Vagina (tissue), 2 donors: ENCODE data around the gene ZNF560. TPM values are rescaled to one million over a fixed set of nuclear protein-coding genes. Genes with fewer than 3 reads are reported as not detected.

Experiments
- DNase-seq, 2 donors: peaks; one replicate each; pipeline ENCODE4 v3.0.0-alpha.2; 2017; ENCODE audit errors: extremely low spot score in 2 of 2
- H3K27ac ChIP-seq: fragments of 200-600 bp; sonication (generic); one replicate; pipeline ENCODE4 v1.5.1; 2019
- H3K27me3 ChIP-seq: fragments of 200-600 bp; sonication (generic); one replicate; pipeline ENCODE4 v1.5.1; 2019
- H3K36me3 ChIP-seq, 2 donors: fragments of 200-600 bp; sonication (generic); one replicate each; pipeline ENCODE4 v1.5.1; 2017 to 2019
- H3K4me1 ChIP-seq: fragments of 200-600 bp; sonication (generic); one replicate; pipeline ENCODE4 v1.5.1; 2019
- H3K4me3 ChIP-seq, 2 donors: fragments of 200-600 bp; sonication (generic); 1 replicate in 1 of 2; 2 replicates in 1 of 2; pipeline ENCODE4 v1.5.1; 2016 to 2019
- H3K9me3 ChIP-seq: fragments of 200-600 bp; sonication (generic); one replicate; pipeline ENCODE4 v1.5.1; 2019
- CTCF ChIP-seq, 3 experiments: fragments of 450-650 bp in 2 of 3; fragments of 200-600 bp in 1 of 3; sonication (generic) in 1 of 3; IDR thresholded peaks; one replicate each; pipeline ENCODE4 v1.5.1; 2017 to 2019; ENCODE audit warnings: antibody characterized with exemption in 3 of 3, mild to moderate bottlenecking in 2 of 3, moderate library complexity in 2 of 3
- POLR2A ChIP-seq, 2 donors: fragments of 450-650 bp; IDR thresholded peaks; one replicate each; pipeline ENCODE4 v1.6.1; 2017; ENCODE audit warnings: antibody characterized with exemption in 2 of 2, mild to moderate bottlenecking in 2 of 2, moderate library complexity in 2 of 2
- POLR2AphosphoS5 ChIP-seq, 2 donors: sonication (generic); formaldehyde crosslinking; IDR thresholded peaks; one replicate each; pipeline ENCODE4 v1.9.0; 2017; ENCODE audit warnings: antibody characterized with exemption in 2 of 2, mild to moderate bottlenecking in 2 of 2, low read depth in 1 of 2; ENCODE audit not compliant: insufficient read depth in 1 of 2
- intact Hi-C: fragments of 100-400 bp; cut with DNase I; formaldehyde crosslinking; loops from one replicate; pipeline ENCODE4 v1.15.1; 2023
- total RNA-seq: library from RNA; depleted of rRNA; stranded (reverse); fragments of >200 nt; gene quantifications from one replicate; pipeline ENCODE4 v1.2.3, GENCODE V29; 2016

ZNF560 gene
- total RNA-seq, 1 donor from 2014 or later, result 0.49 TPM

- H3K4me1 ChIP-seq, result no peaks in the 10 kb centered on the region
- no peak for DNase-seq
- H3K27ac ChIP-seq, result no peak overlapping the region
- no peaks in the 10 kb centered on the region for H3K9me3 ChIP-seq
- H3K36me3 ChIP-seq, result no peaks in the 10 kb centered on the region
- H3K4me3 ChIP-seq, result no peak overlapping the region
- no peak for TF ChIP-seq POLR2AphosphoS5 (IDR thresholded peaks at IDR 0.05; ENCODE audit: insufficient read depth in 1 of 2, low read depth in 1 of 2)
- TF ChIP-seq CTCF (IDR thresholded peaks at IDR 0.05), result no peak
- no peak for TF ChIP-seq POLR2A (IDR thresholded peaks at IDR 0.05)
- no peaks in the 10 kb centered on the region for H3K27me3 ChIP-seq
- intact Hi-C loops, result no loop called here
Observed at GRCh38 chr19:9467161-9467560, 31.3 kb downstream of the ZNF560 start.

GRCh38 chr19:9461938-9462337 is 36.5 kb downstream of the ZNF560 start:
- Histone ChIP-seq H3K4me3 (no peak overlapping the region), H3K9me3 (peaks cover 3% of the 10 kb centered on the region), H3K27ac (no peak overlapping the region), H3K27me3 (no peaks in the 10 kb centered on the region), H3K36me3 (no peaks in the 10 kb centered on the region), H3K4me1 (no peaks in the 10 kb centered on the region)
- intact Hi-C loops, result no loop called here
- TF ChIP-seq POLR2AphosphoS5 (IDR thresholded peaks at IDR 0.05; ENCODE audit: insufficient read depth in 1 of 2, low read depth in 1 of 2) (no peak), POLR2A (IDR thresholded peaks at IDR 0.05) (no peak), CTCF (IDR thresholded peaks at IDR 0.05) (no peak)
- DNase-seq, result no peak

GRCh38 chr19:9456018-9456689 is 42.3 kb downstream of the ZNF560 start:
- intact Hi-C loops, result no loop called here
- Histone ChIP-seq H3K9me3 (peaks cover 21% of the 10 kb centered on the region), H3K4me1 (no peaks in the 10 kb centered on the region), H3K27ac (no peak overlapping the region), H3K4me3 (no peak overlapping the region), H3K27me3 (no peaks in the 10 kb centered on the region), H3K36me3 (no peaks in the 10 kb centered on the region)
- DNase-seq, result no peak
- TF ChIP-seq POLR2A (IDR thresholded peaks at IDR 0.05), result no peak
- TF ChIP-seq POLR2AphosphoS5 (IDR thresholded peaks at IDR 0.05; ENCODE audit: insufficient read depth in 1 of 2, low read depth in 1 of 2), result no peak
- no peak for TF ChIP-seq CTCF (IDR thresholded peaks at IDR 0.05)

- TF ChIP-seq CTCF (IDR thresholded peaks at IDR 0.05), result no peak
- TF ChIP-seq POLR2A (IDR thresholded peaks at IDR 0.05), result no peak
- TF ChIP-seq POLR2AphosphoS5 (IDR thresholded peaks at IDR 0.05; ENCODE audit: insufficient read depth in 1 of 2, low read depth in 1 of 2), result no peak
- no peak overlapping the region for H3K4me3 ChIP-seq
- no peak overlapping the region for H3K27ac ChIP-seq
- peaks cover 26% of the 10 kb centered on the region for H3K9me3 ChIP-seq
- H3K27me3 ChIP-seq, result no peaks in the 10 kb centered on the region
- no peaks in the 10 kb centered on the region for H3K36me3 ChIP-seq
- H3K4me1 ChIP-seq, result no peaks in the 10 kb centered on the region
- intact Hi-C loops, result no loop called here
- DNase-seq, result no peak
Observed at GRCh38 chr19:9453953-9454352, 44.5 kb downstream of the ZNF560 start.

- no peak for TF ChIP-seq POLR2AphosphoS5 (IDR thresholded peaks at IDR 0.05; ENCODE audit: insufficient read depth in 1 of 2, low read depth in 1 of 2)
- no peak for TF ChIP-seq CTCF (IDR thresholded peaks at IDR 0.05)
- TF ChIP-seq POLR2A (IDR thresholded peaks at IDR 0.05), result no peak
- no peak for DNase-seq
- H3K4me1 ChIP-seq, result no peaks in the 10 kb centered on the region
- intact Hi-C loops, result no loop called here
- H3K27ac ChIP-seq, result no peak overlapping the region
- H3K27me3 ChIP-seq, result no peaks in the 10 kb centered on the region
- H3K9me3 ChIP-seq, result peaks cover 6% of the 10 kb centered on the region
- H3K4me3 ChIP-seq, result no peak overlapping the region
- H3K36me3 ChIP-seq, result no peaks in the 10 kb centered on the region
Observed at GRCh38 chr19:9445037-9445436, 53.4 kb downstream of the ZNF560 start.
